ENCODE measurements around the gene PHACTR1.

The PHACTR1 gene

DNA sequence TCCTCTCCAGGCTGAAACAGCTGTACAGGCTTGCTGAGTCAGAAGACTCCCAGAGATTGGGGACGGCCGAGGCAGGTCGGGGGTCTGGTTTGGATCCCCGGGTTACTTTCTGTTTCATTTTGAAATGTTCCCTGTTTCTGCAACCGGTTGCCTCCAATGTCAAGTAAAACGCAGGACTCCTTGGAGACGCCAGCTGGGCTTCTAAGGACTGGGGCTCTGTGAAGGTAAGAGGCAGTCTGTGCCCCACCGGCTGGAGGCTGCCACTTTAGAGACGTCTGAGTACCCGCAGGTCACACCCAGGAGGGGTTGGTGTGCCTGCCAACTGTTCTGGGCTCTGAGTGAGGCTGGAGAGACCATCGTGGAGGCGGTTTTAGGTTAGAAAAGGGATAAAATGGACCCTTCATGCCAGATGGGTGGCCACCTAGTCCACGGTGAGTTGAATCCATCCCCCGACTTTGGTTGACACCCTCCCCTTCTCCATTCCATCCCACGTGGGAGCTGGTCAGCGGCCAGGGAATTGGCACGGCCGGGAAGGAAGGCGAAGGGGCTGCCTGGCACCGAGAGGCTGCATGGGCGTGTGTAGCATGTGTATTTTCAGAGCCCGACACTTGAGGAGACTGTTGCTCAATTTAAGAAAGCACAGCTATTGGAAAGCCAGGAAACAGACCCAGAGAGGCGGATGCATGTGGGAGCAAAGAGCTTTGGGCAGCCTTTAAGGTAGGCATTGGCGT lies 240.9 kb downstream of the PHACTR1 start:
- DNase-seq, result peak; percentile 11

DNA sequence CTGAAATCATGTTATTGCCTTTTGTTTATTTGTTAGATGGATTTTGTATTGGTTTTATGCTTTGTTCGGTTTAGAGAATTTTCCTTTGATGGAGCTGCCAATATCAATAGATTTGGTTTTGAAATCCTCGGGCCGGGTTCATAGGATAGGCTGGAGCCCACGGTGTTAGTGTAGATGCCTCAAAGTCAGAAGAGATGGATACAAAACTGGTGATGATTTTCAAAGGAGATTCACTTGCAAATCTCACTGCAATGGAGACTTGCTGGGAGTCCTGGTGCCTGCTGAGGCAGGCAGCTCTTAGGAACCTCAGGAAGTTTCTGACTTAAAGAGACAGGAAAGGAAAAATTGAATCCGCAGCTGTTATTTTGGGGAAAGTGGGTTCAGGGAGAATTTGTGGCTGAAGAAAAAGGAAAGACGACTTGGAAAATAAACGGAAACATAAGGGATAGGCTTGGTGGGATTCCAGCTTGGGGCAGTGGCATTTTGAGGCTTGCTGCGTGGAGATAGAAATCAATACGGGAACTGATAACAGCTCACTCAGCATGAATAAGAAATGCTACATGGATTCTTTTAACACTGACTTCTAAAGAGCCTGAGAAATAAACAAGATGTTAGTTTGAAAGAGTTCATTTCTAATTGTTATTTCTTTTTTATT lies 241.6 kb downstream of the PHACTR1 start:
- no peak for DNase-seq

DNA sequence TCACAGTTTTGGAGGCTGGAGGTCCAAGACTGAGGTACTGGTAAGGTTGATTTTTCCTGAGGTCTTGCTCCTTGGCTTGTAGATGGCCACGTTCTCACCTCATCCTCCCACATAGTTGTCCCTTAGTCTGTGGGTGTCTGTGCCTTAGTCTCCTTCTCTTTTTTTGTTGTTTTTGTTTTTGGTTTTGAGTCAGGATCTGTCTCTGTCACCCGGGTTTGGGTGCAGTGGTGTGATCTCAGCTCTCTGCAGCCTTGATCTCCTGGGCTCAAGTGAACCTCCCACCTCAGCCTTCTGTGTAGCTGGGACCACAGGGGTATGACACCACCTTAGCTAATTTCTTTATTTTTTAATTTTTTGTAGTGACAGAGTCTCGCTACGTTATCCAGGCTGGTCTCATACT lies 245.2 kb downstream of the PHACTR1 start:
- DNase-seq, result no peak

DNA sequence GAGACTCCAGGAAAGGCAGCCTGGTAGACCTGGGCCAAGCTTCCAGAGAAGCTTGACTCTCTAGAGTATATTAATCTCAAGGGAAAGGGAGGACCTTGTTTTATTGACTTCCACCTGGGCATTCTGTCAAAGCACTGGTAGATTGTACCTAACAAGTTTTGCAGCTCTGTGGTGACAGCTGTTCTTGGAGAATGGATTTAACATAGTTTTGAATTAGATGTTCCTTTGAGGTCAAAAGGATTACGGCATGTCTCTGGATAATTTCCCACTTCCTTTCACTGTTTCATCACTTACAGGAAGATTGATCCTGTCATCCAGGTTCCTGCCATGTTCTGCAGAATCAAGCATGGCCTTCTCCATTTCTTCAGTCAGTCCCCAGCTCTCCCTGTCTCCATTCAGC lies 246.0 kb downstream of the PHACTR1 start:
- DNase-seq, result no peak

DNA sequence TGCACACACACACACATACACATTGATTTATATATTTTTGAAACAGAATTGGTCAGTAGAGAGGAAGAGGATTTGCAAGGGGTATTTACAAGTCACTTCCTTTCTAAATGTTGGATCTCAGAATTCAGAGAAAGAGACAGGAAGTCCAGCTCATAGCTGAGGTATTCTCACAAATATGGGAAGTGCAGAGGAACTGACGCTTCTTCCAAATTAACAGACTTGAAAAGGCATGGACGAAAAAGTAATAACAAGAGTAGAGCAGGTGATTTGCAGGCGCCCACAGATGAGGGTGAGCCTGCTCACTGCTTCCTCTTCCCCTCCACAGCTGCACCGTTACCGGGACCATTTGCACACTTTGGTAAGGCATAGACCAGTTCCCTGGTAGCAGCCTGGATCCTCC lies 246.4 kb downstream of the PHACTR1 start:
- no peak for DNase-seq

DNA sequence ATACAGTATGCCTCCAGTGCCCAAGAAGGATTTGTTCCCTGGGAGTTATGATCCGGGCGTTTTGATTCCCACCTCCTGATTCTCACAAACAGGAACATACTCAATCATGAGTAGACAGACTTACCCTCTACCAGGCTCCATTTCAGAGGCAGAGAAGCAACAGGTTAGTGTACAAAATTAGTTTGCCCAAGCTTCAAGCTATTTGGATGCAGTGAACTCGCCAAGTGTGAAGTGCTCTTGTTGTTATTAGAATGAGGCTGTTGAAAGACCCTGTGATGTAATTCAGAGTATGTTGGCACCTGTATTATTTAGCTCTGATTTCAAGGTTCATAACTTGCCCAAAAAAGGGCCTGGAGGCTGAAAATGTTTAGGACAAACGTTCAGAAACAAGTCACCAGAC lies 247.0 kb downstream of the PHACTR1 start:
- no peak for DNase-seq

DNA sequence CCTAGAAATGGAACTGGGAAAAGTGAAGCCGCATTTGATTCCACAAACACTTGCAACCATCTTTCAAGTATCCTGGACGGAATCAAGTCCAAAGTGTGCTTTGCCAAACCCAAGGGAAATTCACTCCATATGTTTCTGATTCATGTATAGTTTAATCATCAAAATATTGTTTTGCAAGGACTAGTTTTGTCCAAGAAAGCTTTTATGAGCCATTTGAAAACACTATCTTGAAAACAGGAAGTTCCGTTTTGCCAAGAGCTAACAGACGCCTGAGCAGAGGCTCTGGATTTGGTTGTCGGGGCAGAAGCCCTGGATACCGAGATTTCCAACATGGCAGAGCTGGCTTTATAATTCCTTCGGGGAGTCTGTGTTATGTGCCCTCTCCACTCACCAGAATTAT lies 251.1 kb downstream of the PHACTR1 start:
- DNase-seq, result no peak

DNA sequence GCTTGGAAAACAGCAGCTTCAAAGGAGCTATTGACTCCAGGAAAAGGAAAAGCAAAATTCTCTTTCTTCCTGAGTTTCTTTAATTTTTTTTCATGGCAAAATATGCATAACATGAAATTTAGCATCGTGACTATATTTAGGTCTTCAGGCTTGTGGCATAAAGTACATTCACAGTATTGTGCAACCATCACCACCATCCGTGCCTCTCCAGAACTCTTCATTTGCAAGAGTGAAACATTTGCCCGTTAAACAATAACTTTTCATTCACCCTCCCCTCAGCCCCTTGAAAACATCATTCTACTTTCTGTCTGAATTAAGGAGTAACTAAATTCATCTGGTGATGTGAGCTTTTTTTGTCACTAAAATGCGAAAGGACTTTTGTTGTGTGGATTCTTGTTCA lies 251.7 kb downstream of the PHACTR1 start:
- DNase-seq, result no peak

DNA sequence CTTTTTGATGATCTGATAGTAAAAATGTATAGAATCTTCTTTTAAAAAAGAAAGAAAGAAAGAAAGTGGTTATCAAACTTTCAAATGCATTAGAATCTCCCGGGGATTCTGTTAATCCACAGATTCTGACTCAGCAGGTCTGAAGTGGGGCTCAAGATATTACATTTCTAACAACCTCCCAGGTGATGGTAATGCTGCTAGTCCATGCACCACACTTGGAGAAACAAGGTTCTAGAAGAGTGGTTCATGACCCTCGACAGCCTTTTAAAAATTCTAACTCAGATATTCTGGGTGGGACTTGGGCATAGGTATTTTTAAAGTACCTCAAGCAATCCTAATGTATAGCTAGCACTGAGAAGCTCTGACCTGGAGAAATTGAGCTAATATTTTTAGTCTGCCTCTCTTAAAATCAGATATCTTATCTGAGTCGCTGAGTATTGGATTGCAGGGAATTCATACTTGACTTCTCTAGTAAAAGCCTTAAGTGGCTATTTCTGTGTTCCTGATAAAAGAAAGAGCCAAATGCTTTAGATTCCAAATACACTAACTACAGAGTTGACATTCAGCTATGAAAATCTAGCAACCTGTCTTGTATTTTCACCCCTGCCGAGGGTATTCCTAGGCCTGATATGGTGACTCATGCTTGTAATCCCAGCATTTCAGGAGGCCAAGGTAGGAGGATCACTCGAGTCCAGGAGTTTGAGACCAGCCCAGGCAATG lies 252.4 kb downstream of the PHACTR1 start:
- DNase-seq, result no peak

DNA sequence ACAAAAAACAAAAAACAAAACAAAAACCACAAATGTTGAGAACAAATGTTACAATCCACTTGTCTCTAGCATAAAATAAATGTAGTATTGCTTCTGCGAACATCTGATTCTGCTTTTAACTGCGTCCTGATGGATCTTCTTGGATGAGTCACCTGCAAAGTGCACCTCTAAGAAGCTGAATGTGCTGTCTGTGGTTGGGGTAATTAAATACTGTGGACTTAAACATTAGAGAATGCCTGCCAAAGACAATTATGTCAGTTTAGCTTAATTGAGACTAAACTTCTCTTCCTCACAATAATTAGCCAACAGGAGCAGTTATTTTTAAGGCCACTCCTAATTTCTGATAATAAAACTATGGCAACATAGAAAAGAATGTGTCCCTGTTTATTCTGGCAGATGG lies 253.4 kb downstream of the PHACTR1 start:
- no peak for DNase-seq

DNA sequence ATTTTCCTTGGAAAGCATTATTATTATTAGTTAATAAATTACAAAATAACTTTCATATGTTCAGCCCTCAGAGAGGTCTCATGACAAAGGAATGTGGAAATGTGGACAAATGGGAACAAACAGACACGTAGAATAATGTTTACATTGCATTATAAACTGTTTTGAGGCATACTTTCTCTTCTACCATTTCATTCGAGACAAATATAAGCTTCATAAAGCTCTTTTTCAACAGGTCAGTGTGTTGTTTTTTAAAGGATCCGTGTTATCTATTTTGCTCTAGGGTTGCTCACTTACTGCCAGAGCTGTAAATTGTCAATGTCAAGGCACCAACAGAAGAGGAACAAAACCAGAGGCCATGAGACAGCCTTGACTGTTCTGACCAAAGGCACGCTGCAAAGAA lies 256.8 kb downstream of the PHACTR1 start:
- DNase-seq, result no peak

DNA sequence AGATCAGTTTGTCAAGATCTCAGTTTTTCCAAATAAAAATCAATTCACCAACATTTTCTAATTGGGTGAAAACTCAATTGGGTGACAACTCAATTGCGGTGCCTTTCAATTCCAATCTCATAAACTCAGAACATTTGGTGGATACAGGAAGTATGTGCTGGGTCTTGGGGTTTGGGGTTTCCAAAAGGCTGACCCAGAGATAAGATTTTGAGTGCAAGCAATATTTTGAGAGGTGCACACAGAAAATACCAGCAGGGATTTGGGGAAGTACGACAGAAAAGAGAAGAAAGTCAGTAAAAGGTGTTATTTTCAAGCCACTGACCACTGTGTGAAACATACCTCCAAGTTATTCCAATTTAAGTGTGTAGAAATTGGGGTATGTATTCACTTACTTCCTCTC lies 258.0 kb downstream of the PHACTR1 start:
- DNase-seq, result no peak

DNA sequence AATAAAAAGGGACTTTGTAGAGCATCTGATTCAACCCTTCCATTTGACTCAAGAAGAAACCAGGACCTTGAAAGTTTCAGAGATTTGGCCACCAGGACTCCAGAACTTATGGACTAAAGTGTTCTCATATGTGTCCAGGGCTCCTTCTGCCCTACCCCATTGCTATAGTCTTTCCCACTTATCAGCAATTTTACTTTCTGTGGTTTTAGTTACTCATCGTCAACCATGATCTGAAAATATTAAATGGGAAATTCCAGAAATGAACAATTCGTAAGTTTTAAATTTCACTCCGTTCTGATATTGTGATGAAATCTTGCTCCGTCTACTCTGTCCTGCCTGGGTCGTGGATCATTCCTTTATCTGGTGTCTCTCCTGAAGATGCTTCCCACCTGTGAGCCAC lies 259.8 kb downstream of the PHACTR1 start:
- no peak for DNase-seq

DNA sequence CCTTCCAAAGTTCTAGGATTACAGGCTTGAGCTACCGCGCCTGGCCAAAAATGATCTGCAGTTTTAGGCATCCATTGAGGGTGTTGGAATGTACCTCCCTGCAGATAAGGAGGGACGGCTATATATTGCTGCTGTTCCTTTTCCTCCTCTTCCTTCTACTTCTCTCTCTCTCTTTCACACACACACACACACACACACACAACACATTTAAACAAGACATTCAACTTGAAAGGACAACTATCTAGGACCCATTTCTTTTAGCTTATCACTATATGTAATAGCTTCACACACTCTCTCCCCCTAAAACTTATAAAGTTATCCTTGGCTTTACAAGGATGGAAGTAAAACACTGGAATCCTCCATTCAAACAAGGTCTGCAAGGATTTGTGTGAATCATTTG lies 260.6 kb downstream of the PHACTR1 start:
- DNase-seq, result no peak

DNA sequence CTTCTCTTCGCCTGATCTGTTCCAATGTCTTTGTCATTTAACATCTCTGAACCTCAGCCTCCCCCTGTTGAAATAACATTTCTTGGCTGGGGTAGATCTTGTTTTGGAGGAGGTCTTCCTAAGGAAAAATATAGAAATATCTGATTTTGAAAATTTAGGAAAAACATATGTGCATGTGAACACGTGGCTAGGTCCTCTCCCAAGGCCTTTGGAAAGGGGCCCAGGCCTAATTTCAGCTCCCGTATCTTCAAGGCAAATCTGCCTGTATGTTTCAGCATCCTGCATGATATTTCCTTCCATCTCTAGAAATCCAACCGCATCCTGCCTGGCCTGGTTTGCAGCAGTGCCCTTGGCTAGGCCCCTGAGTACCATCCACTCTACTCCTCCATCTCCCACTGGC lies 261.2 kb downstream of the PHACTR1 start:
- DNase-seq, result no peak

DNA sequence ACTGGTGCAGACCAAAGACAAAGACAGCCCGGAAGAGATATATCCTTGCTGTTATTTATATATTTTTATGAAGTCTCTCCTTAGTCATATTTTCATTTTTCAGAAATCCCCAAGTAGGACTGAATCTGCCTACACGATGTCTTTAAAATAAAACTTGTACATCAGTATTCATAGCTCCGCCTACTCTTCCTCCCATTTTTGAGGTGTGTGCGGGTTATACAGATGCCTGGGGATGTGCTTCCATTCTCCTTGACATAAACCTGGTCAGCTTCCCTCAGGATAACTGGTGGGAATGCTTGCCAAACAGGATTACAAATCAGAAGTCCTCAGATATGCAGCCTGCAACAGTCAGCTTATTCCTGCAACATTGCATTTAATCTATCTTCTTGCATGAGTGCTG lies 264.2 kb downstream of the PHACTR1 start:
- no peak for DNase-seq

DNA sequence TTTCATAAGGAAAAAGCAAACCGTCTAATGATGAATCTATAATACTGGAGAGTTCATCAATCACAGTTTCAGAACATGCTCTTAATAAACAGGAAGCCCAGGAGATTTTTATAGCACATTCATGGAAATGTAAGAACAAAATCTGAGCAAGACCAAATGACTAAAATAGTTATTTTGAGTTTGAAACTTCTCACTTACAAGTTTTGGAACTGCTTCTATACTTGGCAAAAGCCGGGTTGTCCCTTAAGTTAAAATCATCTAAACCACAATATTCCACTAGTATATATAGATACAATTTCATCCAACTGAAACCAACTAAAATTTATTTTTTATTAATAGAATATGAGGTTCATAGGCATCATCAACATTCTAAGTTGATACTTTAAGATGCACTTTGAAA lies 268.2 kb downstream of the PHACTR1 start:
- no peak for DNase-seq

DNA sequence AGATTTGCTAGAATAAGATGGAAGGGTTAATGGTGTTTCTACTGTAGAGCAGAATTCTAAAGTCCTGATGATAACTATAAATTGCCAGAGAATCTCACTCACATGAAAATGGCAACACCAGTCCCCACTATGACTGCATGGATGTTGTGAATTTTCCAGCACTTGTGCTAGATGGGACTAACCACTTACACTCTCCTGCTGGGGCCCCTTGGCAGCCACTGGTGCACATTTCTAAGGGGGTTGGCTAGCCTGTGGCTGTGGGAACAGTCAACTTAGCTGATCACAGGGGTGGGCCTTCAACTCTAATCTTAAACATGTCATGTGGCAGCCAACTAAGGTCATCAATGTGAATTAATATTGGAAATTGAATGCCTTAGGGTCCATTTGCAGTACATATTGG lies 271.2 kb downstream of the PHACTR1 start:
- no peak for DNase-seq

DNA sequence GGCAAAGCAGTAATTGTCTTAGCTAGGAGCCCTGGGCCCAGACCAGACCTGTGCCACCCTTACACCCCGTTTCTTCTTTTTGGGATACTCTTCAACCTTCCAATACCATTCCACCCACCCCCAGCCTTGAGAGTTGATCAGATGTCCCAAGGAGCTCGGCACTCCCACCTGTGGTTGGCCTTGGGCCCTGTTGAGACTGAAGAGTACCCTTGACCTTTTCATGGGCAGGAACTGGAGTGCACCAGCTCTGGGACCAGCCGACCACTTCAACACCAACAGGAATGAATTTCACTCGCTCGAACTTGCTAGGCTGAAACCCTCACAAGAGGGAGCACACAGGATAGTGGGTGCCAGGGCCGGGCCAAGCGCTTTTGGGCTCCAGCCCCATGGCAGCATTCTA lies 273.6 kb downstream of the PHACTR1 start:
- no peak for DNase-seq

DNA sequence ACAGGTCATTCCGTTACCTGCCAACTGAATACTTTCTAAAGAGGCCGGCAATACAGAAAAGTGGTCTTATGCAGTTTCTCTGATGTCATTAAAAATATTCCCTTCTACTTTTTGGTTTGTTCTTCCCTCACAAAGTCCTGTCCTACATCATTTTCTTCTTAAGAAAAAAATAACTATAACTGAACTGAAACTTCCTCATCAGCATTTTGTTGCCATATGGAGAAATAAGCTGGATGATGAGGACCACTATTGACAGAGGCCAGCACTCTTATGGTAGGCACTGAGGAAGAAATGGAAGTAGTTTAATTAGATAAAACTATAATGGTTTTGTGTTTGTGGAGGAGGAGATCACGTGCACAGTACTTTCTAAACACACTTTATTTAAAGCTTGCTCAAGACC lies 274.9 kb downstream of the PHACTR1 start:
- DNase-seq, result no peak

DNA sequence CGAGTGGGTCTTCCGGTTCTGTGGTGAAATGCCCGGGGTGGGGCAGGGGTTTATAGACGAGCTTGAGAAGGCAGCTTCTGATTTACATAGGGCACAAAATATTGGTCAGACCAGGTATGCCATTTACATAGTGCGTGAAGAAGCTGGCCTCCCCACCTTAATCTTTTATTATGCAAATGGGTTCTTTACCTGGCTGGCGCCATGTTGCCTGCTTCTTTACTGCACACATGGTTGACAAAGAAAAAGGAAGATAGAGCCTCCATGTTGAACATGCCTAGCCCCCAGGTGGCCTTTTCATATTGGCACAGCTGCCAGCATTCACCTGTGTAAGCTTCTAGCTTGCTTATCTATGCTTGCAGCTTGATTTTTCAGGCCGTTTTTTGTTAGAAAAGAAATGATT lies 276.2 kb downstream of the PHACTR1 start:
- DNase-seq, result no peak

DNA sequence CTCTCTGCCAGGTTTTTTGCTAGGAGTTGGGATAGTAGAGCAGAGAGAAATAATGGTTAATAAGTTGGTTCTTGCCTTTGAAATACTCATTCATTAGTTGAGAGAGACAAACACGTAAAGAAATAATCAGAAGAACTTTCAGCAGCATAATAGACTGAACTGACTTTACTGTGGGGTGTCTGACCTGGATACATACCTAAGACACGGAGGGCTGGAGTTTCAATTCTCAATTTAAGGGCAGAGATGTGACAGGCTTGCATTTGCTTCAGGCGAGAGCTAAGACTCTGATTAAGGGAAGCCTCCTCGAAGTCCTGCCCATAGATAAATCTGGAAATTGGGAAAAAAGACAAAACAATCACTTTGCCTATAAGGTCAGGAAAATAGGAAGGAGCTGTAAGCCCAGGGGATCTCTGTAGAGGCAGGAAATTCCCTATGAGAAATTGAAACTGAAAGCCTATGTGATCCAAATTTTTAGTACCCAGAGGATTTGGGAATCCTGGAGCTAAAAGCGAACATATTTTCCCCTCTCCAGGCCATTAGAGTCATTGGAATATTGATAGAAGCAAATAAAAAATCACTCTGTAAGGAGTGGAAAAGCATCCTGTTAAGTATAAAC lies 276.8 kb downstream of the PHACTR1 start:
- DNase-seq, result no peak

DNA sequence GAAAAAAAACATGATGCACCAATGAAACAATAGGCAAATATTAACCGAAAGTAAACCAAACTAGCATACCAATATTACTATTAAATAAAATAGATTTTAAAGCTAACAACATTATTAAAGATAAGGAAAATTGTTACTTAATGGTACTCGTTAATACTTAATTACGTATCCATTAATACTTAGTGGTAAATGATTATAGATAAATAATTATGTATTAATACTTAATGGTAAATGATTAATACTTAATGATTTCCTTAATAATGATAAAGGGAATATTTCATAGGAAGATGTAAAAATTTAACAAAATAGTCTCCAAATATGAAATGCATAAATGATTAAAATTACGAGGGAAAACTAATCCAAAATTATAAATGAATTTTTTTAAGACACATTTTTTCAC lies 278.9 kb downstream of the PHACTR1 start:
- DNase-seq, result no peak

DNA sequence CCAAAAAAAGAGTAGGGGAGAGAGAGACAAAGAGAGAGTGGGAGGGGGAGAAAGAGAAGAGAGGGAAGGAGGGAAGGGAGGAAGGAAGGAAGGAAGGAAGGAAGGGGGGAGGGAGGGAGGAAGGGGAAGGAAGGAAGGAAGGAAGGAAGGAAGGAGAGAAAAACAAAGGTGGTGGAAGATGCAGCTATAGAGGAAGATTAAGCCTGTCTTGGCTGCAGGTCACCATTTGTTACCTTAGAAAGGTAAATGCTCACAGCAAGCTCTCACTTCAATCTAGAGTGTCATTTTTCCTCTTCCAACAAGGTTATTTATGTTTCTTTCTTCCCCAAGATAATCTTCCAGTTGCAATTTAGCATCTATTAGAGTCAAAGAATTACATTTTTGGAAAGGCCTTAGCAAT lies 284.0 kb downstream of the PHACTR1 start:
- no peak for DNase-seq

Data from CD4-positive, alpha-beta T cell treated with Interleukin-10 for 1 hour (primary cell).